HEK293 (cell line): ENCODE data around the gene RRP8.

ENCODE experiments used
- CTCF ChIA-PET: fragments of 350-600 bp; formaldehyde crosslinking; extraction: SDS; loops from one replicate; lab custom pipeline; 2021; ENCODE audit warnings: antibody characterized with exemption; lab: Yijun Ruan, JAX
- POLR2A ChIA-PET: fragments of 300-600 bp; formaldehyde crosslinking; extraction: SDS; loops from one replicate; lab custom pipeline; 2020; ENCODE audit warnings: antibody characterized with exemption, inconsistent platforms; lab: Yijun Ruan, JAX
- H3K27ac ChIP-seq: fragments of 200-500 bp; sonication (Bioruptor generic); 2 replicates; pipeline ENCODE4 v1.5.1; 2014; ENCODE audit warnings: low read depth, low read length, control low read depth, inconsistent platforms; ENCODE audit errors: extremely low read depth
- H3K36me3 ChIP-seq, 2 experiments: fragments of 200-500 bp in 1 of 2; sonication (Bioruptor generic) in 1 of 2; 1 replicate in 1 of 2; 2 replicates in 1 of 2; pipeline ENCODE4 v1.5.1; 2014 to 2017; ENCODE audit warnings: inconsistent platforms in 2 of 2, low read length in 2 of 2; ENCODE audit not compliant: control insufficient read depth in 2 of 2, insufficient read depth in 1 of 2
- H3K4me1 ChIP-seq: fragments of 200-500 bp; sonication (Bioruptor generic); 2 replicates; pipeline ENCODE4 v1.5.1; 2014; ENCODE audit warnings: mild to moderate bottlenecking, low read length, inconsistent platforms; ENCODE audit not compliant: control insufficient read depth, insufficient read depth
- H3K4me3 ChIP-seq: 2 replicates; pipeline ENCODE4 v1.5.1; 2011; ENCODE audit warnings: low read depth, mild to moderate bottlenecking, control low read depth, low read length, moderate library complexity
- H3K9me3 ChIP-seq: fragments of 200-500 bp; sonication (Bioruptor generic); 2 replicates; pipeline ENCODE4 v1.5.1; 2014; ENCODE audit warnings: low read depth, low read length, inconsistent platforms; ENCODE audit not compliant: control insufficient read depth, insufficient read depth
- BCL11B ChIP-seq: fragments of 450-650 bp; formaldehyde crosslinking; IDR thresholded peaks from 2 replicates; pipeline ENCODE4 v1.5.1; 2016; ENCODE audit warnings: low read depth, missing biosample characterization, missing genetic modification characterization
- KLF8 ChIP-seq: fragments of 450-650 bp; formaldehyde crosslinking; IDR thresholded peaks from 2 replicates; pipeline ENCODE4 v1.5.1; 2016; ENCODE audit warnings: missing biosample characterization, missing genetic modification characterization
- SALL2 ChIP-seq: fragments of 450-650 bp; formaldehyde crosslinking; IDR thresholded peaks from 2 replicates; pipeline ENCODE4 v1.5.0; 2017; ENCODE audit warnings: missing biosample characterization, mild to moderate bottlenecking, missing genetic modification characterization, borderline replicate concordance
- ZFHX2 ChIP-seq: fragments of 450-650 bp; formaldehyde crosslinking; conservative IDR thresholded peaks from 2 replicates; pipeline ENCODE4 v1.5.1; 2016; ENCODE audit warnings: missing biosample characterization, missing genetic modification characterization
- ZFP3 ChIP-seq: fragments of 450-650 bp; formaldehyde crosslinking; IDR thresholded peaks from 2 replicates; pipeline ENCODE4 v1.5.1; 2016; ENCODE audit warnings: low read depth, missing biosample characterization, missing genetic modification characterization
- ZNF169 ChIP-seq: fragments of 450-650 bp; formaldehyde crosslinking; IDR thresholded peaks from 2 replicates; pipeline ENCODE4 v1.5.1; 2016; ENCODE audit warnings: missing biosample characterization, missing genetic modification characterization
- ZNF175 ChIP-seq: fragments of 450-650 bp; formaldehyde crosslinking; IDR thresholded peaks from 2 replicates; pipeline ENCODE4 v1.5.1; 2016; ENCODE audit warnings: missing biosample characterization, missing genetic modification characterization
- ZNF2 ChIP-seq: fragments of 450-650 bp; formaldehyde crosslinking; IDR thresholded peaks from 2 replicates; pipeline ENCODE4 v1.5.1; 2016; ENCODE audit warnings: missing biosample characterization, missing genetic modification characterization
- ZNF202 ChIP-seq: fragments of 450-650 bp; formaldehyde crosslinking; IDR thresholded peaks from 2 replicates; pipeline ENCODE4 v1.5.1; 2016; ENCODE audit warnings: missing biosample characterization, missing genetic modification characterization, borderline replicate concordance
- ZNF354C ChIP-seq: fragments of 450-650 bp; formaldehyde crosslinking; IDR thresholded peaks from 2 replicates; pipeline ENCODE4 v1.5.1; 2016; ENCODE audit warnings: missing biosample characterization, missing genetic modification characterization, low read depth, borderline replicate concordance
- ZNF830 ChIP-seq: fragments of 450-650 bp; IDR thresholded peaks from 2 replicates; pipeline ENCODE4 v1.5.0; 2018; ENCODE audit warnings: missing biosample characterization, missing genetic modification characterization, low read depth, mild to moderate bottlenecking, moderate library complexity
- TF ChIP-seq, protein P1 (sequence below): fragments of 450-650 bp; formaldehyde crosslinking; IDR thresholded peaks from 2 replicates; pipeline ENCODE4 v1.5.1; 2016; ENCODE audit warnings: missing biosample characterization, missing genetic modification characterization, low read depth
- TF ChIP-seq, protein P2 (sequence below): fragments of 450-650 bp; formaldehyde crosslinking; IDR thresholded peaks from 2 replicates; pipeline ENCODE4 v1.5.1; 2017; ENCODE audit warnings: missing biosample characterization, missing genetic modification characterization
- TF ChIP-seq, protein P3 (sequence below): IDR thresholded peaks from 2 replicates; pipeline ENCODE4 v1.6.1; 2011; ENCODE audit warnings: mild to moderate bottlenecking, low read depth, low read length, borderline replicate concordance
- TF ChIP-seq, protein P4 (sequence below): fragments of 450-650 bp; formaldehyde crosslinking; IDR thresholded peaks from 2 replicates; pipeline ENCODE4 v1.5.1; 2016; ENCODE audit warnings: missing biosample characterization, missing genetic modification characterization, borderline replicate concordance

The RRP8 gene

DNA sequence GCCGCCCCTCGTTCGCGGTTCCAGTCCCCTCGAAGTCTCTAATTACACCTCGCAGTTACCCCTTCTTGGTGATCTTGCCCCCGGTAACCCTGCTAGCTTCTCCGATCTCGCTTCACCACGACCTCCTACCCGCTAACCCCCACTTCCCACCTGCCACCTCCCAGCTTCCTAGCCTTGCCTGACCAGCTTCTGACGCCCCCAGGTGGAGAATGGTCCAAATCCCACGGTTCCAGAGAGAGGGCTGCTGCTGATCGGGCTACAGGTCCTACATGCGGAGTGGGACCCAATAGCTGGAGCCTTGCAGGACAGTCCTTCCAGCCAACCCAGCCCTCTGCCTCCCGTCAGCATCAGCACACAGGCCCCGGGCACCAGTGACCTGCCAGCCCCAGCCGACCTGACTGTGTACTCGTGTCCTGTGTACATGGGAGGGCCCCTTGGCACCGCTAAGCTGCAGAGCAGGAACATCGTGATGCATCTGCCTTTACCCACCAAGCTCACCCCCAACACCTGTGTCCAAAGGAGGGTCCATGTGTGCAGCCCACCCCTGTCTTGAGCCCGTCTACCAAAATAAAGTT is 31.9 kb downstream of the RRP8 start:
- H3K4me1 ChIP-seq = no peaks in the 10 kb centered on the region
- TF ChIP-seq SALL2 = no peak
- no peak for TF ChIP-seq ZNF830
- TF ChIP-seq ZNF354C (tag by site-specific recombination) = no peak
- TF ChIP-seq ZNF2 (tag by site-specific recombination) = no peak
- TF ChIP-seq, protein P1, sequence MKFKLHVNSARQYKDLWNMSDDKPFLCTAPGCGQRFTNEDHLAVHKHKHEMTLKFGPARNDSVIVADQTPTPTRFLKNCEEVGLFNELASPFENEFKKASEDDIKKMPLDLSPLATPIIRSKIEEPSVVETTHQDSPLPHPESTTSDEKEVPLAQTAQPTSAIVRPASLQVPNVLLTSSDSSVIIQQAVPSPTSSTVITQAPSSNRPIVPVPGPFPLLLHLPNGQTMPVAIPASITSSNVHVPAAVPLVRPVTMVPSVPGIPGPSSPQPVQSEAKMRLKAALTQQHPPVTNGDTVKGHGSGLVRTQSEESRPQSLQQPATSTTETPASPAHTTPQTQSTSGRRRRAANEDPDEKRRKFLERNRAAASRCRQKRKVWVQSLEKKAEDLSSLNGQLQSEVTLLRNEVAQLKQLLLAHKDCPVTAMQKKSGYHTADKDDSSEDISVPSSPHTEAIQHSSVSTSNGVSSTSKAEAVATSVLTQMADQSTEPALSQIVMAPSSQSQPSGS (tag by site-specific recombination) = no peak
- no peak for TF ChIP-seq ZFP3 (tag by site-specific recombination)
- no peak for TF ChIP-seq ZNF175 (tag by site-specific recombination)
- no peak for TF ChIP-seq BCL11B
- no peak for TF ChIP-seq ZFHX2
- no peak for TF ChIP-seq KLF8 (tag by site-specific recombination)
- TF ChIP-seq ZNF169 = no peak
- TF ChIP-seq, protein P2, sequence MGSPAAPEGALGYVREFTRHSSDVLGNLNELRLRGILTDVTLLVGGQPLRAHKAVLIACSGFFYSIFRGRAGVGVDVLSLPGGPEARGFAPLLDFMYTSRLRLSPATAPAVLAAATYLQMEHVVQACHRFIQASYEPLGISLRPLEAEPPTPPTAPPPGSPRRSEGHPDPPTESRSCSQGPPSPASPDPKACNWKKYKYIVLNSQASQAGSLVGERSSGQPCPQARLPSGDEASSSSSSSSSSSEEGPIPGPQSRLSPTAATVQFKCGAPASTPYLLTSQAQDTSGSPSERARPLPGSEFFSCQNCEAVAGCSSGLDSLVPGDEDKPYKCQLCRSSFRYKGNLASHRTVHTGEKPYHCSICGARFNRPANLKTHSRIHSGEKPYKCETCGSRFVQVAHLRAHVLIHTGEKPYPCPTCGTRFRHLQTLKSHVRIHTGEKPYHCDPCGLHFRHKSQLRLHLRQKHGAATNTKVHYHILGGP (tag by site-specific recombination) = no peak
- no peak for TF ChIP-seq ZNF202 (tag by site-specific recombination)
- ChIA-PET POLR2A (no interaction called here), CTCF (no interaction called here)
- no peaks in the 10 kb centered on the region for H3K9me3 ChIP-seq
- H3K27ac ChIP-seq = no peak overlapping the region
- H3K36me3 ChIP-seq = peaks cover 0 to 3% of the 10 kb centered on the region in 2 experiments; a peak in 1 of 3 replicates
- H3K4me3 ChIP-seq = no peak overlapping the region

DNA sequence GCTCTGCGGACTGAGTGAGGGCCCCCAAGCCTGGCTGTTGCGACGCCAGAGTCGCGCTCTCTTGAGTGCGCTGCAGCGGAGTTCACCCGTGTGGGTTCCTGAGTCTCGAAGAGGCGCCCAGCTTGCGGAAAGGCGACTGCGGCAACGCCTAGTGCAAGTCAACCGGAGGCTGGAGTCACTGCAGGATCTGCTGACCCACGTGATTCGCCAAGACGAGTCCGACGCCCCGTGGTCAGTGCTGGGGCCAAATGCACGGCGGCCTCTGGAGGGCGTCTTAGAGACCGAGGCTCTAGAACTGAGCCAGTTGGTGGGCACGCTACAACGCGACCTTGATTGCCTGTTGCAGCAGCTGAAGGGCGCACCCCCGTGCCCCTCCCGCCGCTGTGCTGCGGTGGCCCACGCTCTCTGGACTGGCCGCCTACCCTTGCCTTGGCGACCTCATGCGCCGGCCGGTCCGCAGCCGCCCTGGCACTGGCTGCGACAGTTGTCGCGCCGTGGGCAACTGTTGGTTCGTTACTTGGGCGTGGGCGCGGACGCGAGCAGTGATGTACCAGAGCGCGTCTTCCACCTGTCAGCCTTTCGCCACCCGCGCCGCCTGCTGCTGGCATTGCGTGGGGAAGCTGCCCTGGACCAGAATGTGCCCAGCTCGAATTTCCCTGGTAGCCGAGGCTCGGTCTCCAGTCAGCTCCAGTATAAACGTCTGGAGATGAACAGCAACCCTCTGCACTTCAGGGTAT is 32.6 kb downstream of the RRP8 start:
- ChIA-PET CTCF (no interaction called here), POLR2A (no interaction called here)
- Histone ChIP-seq H3K36me3 (peaks cover 0 to 3% of the 10 kb centered on the region in 2 experiments; a peak in 1 of 3 replicates), H3K4me1 (no peaks in the 10 kb centered on the region), H3K27ac (no peak overlapping the region), H3K4me3 (no peak overlapping the region), H3K9me3 (no peaks in the 10 kb centered on the region)
- TF ChIP-seq, protein P3, sequence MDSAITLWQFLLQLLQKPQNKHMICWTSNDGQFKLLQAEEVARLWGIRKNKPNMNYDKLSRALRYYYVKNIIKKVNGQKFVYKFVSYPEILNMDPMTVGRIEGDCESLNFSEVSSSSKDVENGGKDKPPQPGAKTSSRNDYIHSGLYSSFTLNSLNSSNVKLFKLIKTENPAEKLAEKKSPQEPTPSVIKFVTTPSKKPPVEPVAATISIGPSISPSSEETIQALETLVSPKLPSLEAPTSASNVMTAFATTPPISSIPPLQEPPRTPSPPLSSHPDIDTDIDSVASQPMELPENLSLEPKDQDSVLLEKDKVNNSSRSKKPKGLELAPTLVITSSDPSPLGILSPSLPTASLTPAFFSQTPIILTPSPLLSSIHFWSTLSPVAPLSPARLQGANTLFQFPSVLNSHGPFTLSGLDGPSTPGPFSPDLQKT = no peak
- TF ChIP-seq, protein P4, sequence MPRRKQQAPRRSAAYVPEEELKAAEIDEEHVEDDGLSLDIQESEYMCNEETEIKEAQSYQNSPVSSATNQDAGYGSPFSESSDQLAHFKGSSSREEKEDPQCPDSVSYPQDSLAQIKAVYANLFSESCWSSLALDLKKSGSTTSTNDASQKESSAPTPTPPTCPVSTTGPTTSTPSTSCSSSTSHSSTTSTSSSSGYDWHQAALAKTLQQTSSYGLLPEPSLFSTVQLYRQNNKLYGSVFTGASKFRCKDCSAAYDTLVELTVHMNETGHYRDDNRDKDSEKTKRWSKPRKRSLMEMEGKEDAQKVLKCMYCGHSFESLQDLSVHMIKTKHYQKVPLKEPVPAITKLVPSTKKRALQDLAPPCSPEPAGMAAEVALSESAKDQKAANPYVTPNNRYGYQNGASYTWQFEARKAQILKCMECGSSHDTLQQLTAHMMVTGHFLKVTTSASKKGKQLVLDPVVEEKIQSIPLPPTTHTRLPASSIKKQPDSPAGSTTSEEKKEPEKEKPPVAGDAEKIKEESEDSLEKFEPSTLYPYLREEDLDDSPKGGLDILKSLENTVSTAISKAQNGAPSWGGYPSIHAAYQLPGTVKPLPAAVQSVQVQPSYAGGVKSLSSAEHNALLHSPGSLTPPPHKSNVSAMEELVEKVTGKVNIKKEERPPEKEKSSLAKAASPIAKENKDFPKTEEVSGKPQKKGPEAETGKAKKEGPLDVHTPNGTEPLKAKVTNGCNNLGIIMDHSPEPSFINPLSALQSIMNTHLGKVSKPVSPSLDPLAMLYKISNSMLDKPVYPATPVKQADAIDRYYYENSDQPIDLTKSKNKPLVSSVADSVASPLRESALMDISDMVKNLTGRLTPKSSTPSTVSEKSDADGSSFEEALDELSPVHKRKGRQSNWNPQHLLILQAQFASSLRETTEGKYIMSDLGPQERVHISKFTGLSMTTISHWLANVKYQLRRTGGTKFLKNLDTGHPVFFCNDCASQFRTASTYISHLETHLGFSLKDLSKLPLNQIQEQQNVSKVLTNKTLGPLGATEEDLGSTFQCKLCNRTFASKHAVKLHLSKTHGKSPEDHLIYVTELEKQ (tag by site-specific recombination) = no peak
